PC-3 (cell line): ENCODE data around the gene NEAT1.

Source experiments
- CTCF ChIP-seq: fragments of 300-600 bp; sonication (generic); conservative IDR thresholded peaks from 2 replicates; pipeline ENCODE4 v1.5.1; 2017; ENCODE audit warnings: antibody characterized with exemption, low read depth, mild to moderate bottlenecking, low read length
- EZH2 ChIP-seq: fragments of 300-600 bp; sonication (generic); IDR thresholded peaks from one replicate; pipeline ENCODE4 v1.6.1; 2017; ENCODE audit warnings: antibody characterized with exemption, mild to moderate bottlenecking, low read length; ENCODE audit not compliant: unreplicated experiment

- no peak for TF ChIP-seq EZH2
- no peak for TF ChIP-seq CTCF
Measured at GRCh38 chr11:65473278-65473860, 50.8 kb downstream of the NEAT1 start.
